SK-N-SH (cell line): Measurements from ENCODE around the gene ZNF879. TPM values are rescaled to one million over a fixed set of nuclear protein-coding genes. Genes with fewer than 3 reads are reported as not detected.

Experiments used
- CTCF ChIA-PET: fragments of 300-600, 350-600 bp; formaldehyde crosslinking; extraction: SDS; loops from one replicate; lab custom pipeline; 2021; lab: Yijun Ruan, JAX
- POLR2A ChIA-PET: fragments of 350-600 bp; sonication (Branson Sonifier 250); formaldehyde crosslinking; extraction: SDS; loops from one replicate; lab custom pipeline; 2020; ENCODE audit warnings: antibody characterized with exemption, inconsistent platforms; lab: Yijun Ruan, JAX
- DNase-seq: peaks from one replicate; pipeline ENCODE4 v3.0.0; 2012
- H2AFZ ChIP-seq: fragments of 200-600 bp; sonication (generic); 2 replicates; pipeline ENCODE4 v1.8.1; 2016; ENCODE audit warnings: antibody characterized with exemption, mild to moderate bottlenecking, low read depth
- H3F3A ChIP-seq: fragments of 200-600 bp; sonication (generic); replicated peaks from 2 replicates; pipeline ENCODE3; 2016; ENCODE audit warnings: antibody characterized with exemption, mild to moderate bottlenecking; ENCODE audit not compliant: insufficient read depth
- H3K27ac ChIP-seq, 2 experiments: fragments of 200-500 bp in 1 of 2; fragments of 200-600 bp in 1 of 2; sonication (Bioruptor generic) in 1 of 2; sonication (generic), shearing (Covaris generic) in 1 of 2; 2 replicates each; pipeline versions ENCODE4 v1.5.1 to v1.6.1; 2014 to 2016; ENCODE audit warnings: low read depth in 2 of 2, inconsistent platforms in 1 of 2, low read length in 1 of 2, mild to moderate bottlenecking in 1 of 2, mixed read lengths in 1 of 2
- H3K27me3 ChIP-seq: fragments of 200-600 bp; sonication (generic), shearing (Covaris generic); 2 replicates; pipeline ENCODE4 v1.6.1; 2016; ENCODE audit warnings: mixed run types; ENCODE audit not compliant: insufficient read depth
- H3K36me3 ChIP-seq, 2 experiments: fragments of 200-500 bp in 1 of 2; fragments of 200-600 bp in 1 of 2; sonication (Bioruptor generic) in 1 of 2; sonication (generic) in 1 of 2; replicated peaks in 1 of 2; 2 replicates each; pipeline versions ENCODE3 to v1.5.1; 2014 to 2016; ENCODE audit warnings: low read length in 1 of 2, mild to moderate bottlenecking in 1 of 2; ENCODE audit not compliant: insufficient read depth in 2 of 2, control insufficient read depth in 1 of 2
- H3K4me1 ChIP-seq, 2 experiments: fragments of 200-500 bp in 1 of 2; fragments of 200-600 bp in 1 of 2; sonication (Bioruptor generic) in 1 of 2; sonication (generic), shearing (Covaris generic) in 1 of 2; 2 replicates each; pipeline versions ENCODE4 v1.5.1 to v1.6.1; 2014 to 2016; ENCODE audit warnings: low read depth in 1 of 2, low read length in 1 of 2, mixed run types in 1 of 2; ENCODE audit not compliant: insufficient read depth in 2 of 2, control insufficient read depth in 1 of 2
- H3K4me2 ChIP-seq: fragments of 200-600 bp; sonication (generic), shearing (Covaris generic); 2 replicates; pipeline ENCODE4 v1.6.1; 2017; ENCODE audit warnings: mixed run types
- H3K4me3 ChIP-seq, 2 experiments: fragments of 200-500 bp in 1 of 2; fragments of 200-600 bp in 1 of 2; sonication (Bioruptor generic) in 1 of 2; sonication (generic), shearing (Covaris generic) in 1 of 2; 2 replicates each; pipeline versions ENCODE4 v1.5.1 to v1.8.1; 2014 to 2016; ENCODE audit warnings: low read depth in 2 of 2, inconsistent platforms in 1 of 2, low read length in 1 of 2, mild to moderate bottlenecking in 1 of 2, mixed read lengths in 1 of 2, moderate library complexity in 1 of 2
- H3K79me2 ChIP-seq: fragments of 200-600 bp; sonication (generic); 2 replicates; pipeline ENCODE4 v1.8.1; 2017; ENCODE audit warnings: mild to moderate bottlenecking; ENCODE audit not compliant: insufficient read depth
- H3K9ac ChIP-seq: fragments of 200-600 bp; sonication (generic); 2 replicates; pipeline ENCODE4 v1.6.1; 2017; ENCODE audit warnings: mixed run types
- H3K9me2 ChIP-seq: fragments of 200-600 bp; sonication (generic); 2 replicates; pipeline ENCODE4 v1.6.1; 2017; ENCODE audit warnings: mixed run types
- H3K9me3 ChIP-seq: fragments of 200-600 bp; sonication (generic); 2 replicates; pipeline ENCODE4 v1.6.1; 2017; ENCODE audit warnings: mixed run types, mild to moderate bottlenecking, moderate library complexity
- H4K20me1 ChIP-seq: fragments of 200-600 bp; sonication (generic); 2 replicates; pipeline ENCODE4 v1.6.1; 2017; ENCODE audit warnings: mild to moderate bottlenecking, mixed run types; ENCODE audit not compliant: insufficient read depth
- CHD2 ChIP-seq: fragments of 150-350 bp; IDR thresholded peaks from 2 replicates; pipeline ENCODE4 v1.6.1; 2018; ENCODE audit warnings: low read length; ENCODE audit not compliant: partially characterized antibody
- ELF1 ChIP-seq: IDR thresholded peaks from 2 replicates; pipeline ENCODE4 v1.4.0; 2012
- FOXJ3 ChIP-seq: sonication (generic); formaldehyde crosslinking; IDR thresholded peaks from 2 replicates; pipeline ENCODE4 v1.5.1; 2020; ENCODE audit warnings: mild to moderate bottlenecking, missing genetic modification reagents
- FOXM1 ChIP-seq: IDR thresholded peaks from 2 replicates; pipeline ENCODE4 v1.4.0; 2012; ENCODE audit warnings: low read depth, mild to moderate bottlenecking
- GATA2 ChIP-seq: sonication (generic); formaldehyde crosslinking; IDR thresholded peaks from 2 replicates; pipeline ENCODE4 v1.5.0; 2020; ENCODE audit warnings: mild to moderate bottlenecking, missing genetic modification reagents
- MXI1 ChIP-seq: IDR thresholded peaks from 2 replicates; pipeline ENCODE4 v1.6.1; 2012; ENCODE audit warnings: mild to moderate bottlenecking, low read depth, low read length, improper control_type of control experiment
- NFIC ChIP-seq: IDR thresholded peaks from 2 replicates; pipeline ENCODE4 v1.4.0; 2012; ENCODE audit warnings: borderline replicate concordance
- NRF1 ChIP-seq: IDR thresholded peaks from 2 replicates; pipeline ENCODE4 v1.6.1; 2012; ENCODE audit warnings: low read depth, mild to moderate bottlenecking, low read length
- POLR2AphosphoS5 ChIP-seq: IDR thresholded peaks from 2 replicates; pipeline ENCODE4 v1.6.1; 2012; ENCODE audit warnings: low read depth, low read length
- RCOR1 ChIP-seq: fragments of 150-350 bp; IDR thresholded peaks from 2 replicates; pipeline ENCODE4 v1.6.1; 2017; ENCODE audit warnings: antibody characterized with exemption, low read length
- RFX5 ChIP-seq: IDR thresholded peaks from 2 replicates; pipeline ENCODE4 v1.6.1; 2012; ENCODE audit warnings: mild to moderate bottlenecking, improper control_type of control experiment, low read length
- RXRA ChIP-seq: IDR thresholded peaks from 2 replicates; pipeline ENCODE4 v1.4.0; 2012; ENCODE audit warnings: low read depth, mild to moderate bottlenecking, borderline replicate concordance
- SIN3A ChIP-seq: IDR thresholded peaks from 2 replicates; pipeline ENCODE4 v1.6.1; 2012; ENCODE audit warnings: low read depth, mild to moderate bottlenecking, low read length, moderate library complexity, borderline replicate concordance
- TAF1 ChIP-seq: IDR thresholded peaks from 2 replicates; pipeline ENCODE4 v1.6.1; 2012; ENCODE audit warnings: low read depth, mild to moderate bottlenecking, low read length, moderate library complexity, borderline replicate concordance
- YY1 ChIP-seq: IDR thresholded peaks from 2 replicates; pipeline ENCODE4 v1.4.0; 2012; ENCODE audit warnings: low read depth, mild to moderate bottlenecking
- WGBS: methylation state at CpG from one replicate; pipeline ENCODE4 v1.1.6; 2017; ENCODE audit warnings: low lambda C conversion rate; 5-methylcytosine and 5-hydroxymethylcytosine counted together
- polyA plus RNA-seq, 3 experiments: library from polyadenylated mRNA; depleted of rRNA; stranded (reverse); fragments of >200 nt; gene quantifications; 2 replicates each; pipeline ENCODE4 v1.2.3, GENCODE V29; 2012
- TF ChIP-seq, protein P1 (sequence below): IDR thresholded peaks from 2 replicates; pipeline ENCODE4 v1.4.0; 2012; ENCODE audit warnings: low read depth
- TF ChIP-seq, protein P2 (sequence below): IDR thresholded peaks from 2 replicates; pipeline ENCODE4; 2012
- TF ChIP-seq, protein P3 (sequence below): IDR thresholded peaks from 2 replicates; pipeline ENCODE4 v1.4.0; 2012; ENCODE audit warnings: low read depth, borderline replicate concordance

ZNF879 gene
- 0.44 and 0.93 TPM in 2 replicates for polyA plus RNA-seq (2012; rRNA removed)
- 0.41 and 0.77 TPM in 2 replicates for polyA plus RNA-seq (2012; cell fraction: cytosol; rRNA removed)
- polyA plus RNA-seq (2012; cell fraction: nucleus; rRNA removed), result 2.2 and 2.3 TPM in 2 replicates

DNA sequence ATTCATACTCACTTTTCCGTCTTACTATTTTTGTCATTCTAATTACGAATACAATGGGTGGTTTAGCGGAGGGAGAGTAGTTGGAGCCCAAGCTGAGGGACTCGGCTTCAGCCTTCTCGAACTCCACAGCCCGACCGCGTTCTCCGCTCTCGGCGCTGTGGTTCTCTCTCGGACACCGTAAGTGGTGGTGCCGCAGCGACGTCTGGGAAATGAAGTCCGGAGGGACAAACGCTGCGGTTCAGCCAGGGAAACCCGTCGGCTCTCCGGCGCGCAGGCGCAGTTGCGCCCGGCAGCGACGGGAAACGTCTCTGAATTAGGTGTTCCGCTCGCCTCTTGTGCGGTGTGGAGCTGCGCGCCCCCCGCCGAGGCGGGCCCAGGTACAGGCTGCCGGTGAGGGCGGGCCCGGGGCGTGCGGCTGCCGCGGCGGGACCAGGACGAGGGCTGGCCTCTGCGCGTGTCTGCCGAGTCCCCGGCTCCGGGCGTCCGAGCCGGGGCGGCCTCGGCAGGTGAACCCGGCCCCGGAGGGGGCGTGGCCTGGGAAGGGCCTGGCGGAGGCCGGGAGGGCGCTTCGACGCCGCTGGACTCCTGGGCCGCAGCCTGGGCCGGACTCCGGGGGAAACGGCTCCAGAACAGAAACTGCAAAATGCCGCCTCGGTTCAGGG, at the start of gene ZNF879:
TSS of gene ZNF879 (plus strand) at position 277 of the 662 bp plus-strand sequence. CDS start 1,201 bp downstream, outside the sequence.
- no peaks in the 10 kb centered on the region; the same call in 1 of the 2 replicates for H3K9me3 ChIP-seq
- 5% methylated on average over 35 of the region's 72 CpGs for WGBS
- POLR2A ChIA-PET, result interaction anchor here (0.5 to 1.0 kb wide), 3 partner anchors 37 to 128 kb away, joined by 3 to 4 read pairs (median 4); partner anchors contain the start of genes ZFP2 and ZNF354C

GRCh38 chr5:178981381-178981780, 42.2 kb upstream of the ZNF879 start:
- TF ChIP-seq GATA2 (CRISPR knock-in tag), result no peak
- TF ChIP-seq RFX5, result no peak
- no peak for TF ChIP-seq FOXM1
- no peak for TF ChIP-seq POLR2AphosphoS5
- no peak for TF ChIP-seq RXRA
- no peak for TF ChIP-seq RCOR1
- TF ChIP-seq ELF1, result no peak
- no peak for TF ChIP-seq SIN3A
- TF ChIP-seq, protein P1, sequence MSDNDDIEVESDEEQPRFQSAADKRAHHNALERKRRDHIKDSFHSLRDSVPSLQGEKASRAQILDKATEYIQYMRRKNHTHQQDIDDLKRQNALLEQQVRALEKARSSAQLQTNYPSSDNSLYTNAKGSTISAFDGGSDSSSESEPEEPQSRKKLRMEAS, result no peak
- TF ChIP-seq YY1, result no peak
- no peaks in the 10 kb centered on the region for H3K27me3 ChIP-seq

More for the DNA sequence above, at the start of gene ZNF879:
- peaks cover 19 to 21% of the 10 kb centered on the region in 2 experiments for H3K36me3 ChIP-seq
- CTCF ChIA-PET, result interaction anchor here (0.7 to 1.5 kb wide), 2 partner anchors 28 to 206 kb away, joined by 3 to 4 read pairs; no protein-coding TSS in a partner anchor
- TF ChIP-seq NFIC, result no peak
- TF ChIP-seq CHD2, result peak; percentile 86
- TF ChIP-seq RCOR1, result 0 out of 2 replicates have a peak, but pooled peaks have one; percentile 28
- TF ChIP-seq POLR2AphosphoS5, result no peak
- TF ChIP-seq, protein P2, sequence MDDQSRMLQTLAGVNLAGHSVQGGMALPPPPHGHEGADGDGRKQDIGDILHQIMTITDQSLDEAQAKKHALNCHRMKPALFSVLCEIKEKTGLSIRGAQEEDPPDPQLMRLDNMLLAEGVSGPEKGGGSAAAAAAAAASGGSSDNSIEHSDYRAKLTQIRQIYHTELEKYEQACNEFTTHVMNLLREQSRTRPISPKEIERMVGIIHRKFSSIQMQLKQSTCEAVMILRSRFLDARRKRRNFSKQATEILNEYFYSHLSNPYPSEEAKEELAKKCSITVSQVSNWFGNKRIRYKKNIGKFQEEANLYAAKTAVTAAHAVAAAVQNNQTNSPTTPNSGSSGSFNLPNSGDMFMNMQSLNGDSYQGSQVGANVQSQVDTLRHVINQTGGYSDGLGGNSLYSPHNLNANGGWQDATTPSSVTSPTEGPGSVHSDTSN, result 0 out of 2 replicates have a peak, but pooled peaks have one; percentile 16
- TF ChIP-seq, protein P1, result peak; percentile 40; the same call in 1 of the 2 replicates
- TF ChIP-seq NRF1, result peak; percentile 72
- TF ChIP-seq MXI1, result 0 out of 2 replicates have a peak, but pooled peaks have one; percentile 19
- TF ChIP-seq, protein P3, sequence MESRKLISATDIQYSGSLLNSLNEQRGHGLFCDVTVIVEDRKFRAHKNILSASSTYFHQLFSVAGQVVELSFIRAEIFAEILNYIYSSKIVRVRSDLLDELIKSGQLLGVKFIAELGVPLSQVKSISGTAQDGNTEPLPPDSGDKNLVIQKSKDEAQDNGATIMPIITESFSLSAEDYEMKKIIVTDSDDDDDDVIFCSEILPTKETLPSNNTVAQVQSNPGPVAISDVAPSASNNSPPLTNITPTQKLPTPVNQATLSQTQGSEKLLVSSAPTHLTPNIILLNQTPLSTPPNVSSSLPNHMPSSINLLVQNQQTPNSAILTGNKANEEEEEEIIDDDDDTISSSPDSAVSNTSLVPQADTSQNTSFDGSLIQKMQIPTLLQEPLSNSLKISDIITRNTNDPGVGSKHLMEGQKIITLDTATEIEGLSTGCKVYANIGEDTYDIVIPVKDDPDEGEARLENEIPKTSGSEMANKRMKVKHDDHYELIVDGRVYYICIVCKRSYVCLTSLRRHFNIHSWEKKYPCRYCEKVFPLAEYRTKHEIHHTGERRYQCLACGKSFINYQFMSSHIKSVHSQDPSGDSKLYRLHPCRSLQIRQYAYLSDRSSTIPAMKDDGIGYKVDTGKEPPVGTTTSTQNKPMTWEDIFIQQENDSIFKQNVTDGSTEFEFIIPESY, result peak; percentile 32; the same call in 1 of the 2 replicates
- peak; percentile 6; the same call in 1 of the 2 replicates for TF ChIP-seq TAF1
- TF ChIP-seq ELF1, result peak; percentile 79
- no peak for TF ChIP-seq FOXJ3
- H2AFZ ChIP-seq, result peak within 1 kb of the TSS; percentile 98
- H3K4me3 ChIP-seq, result peak within 1 kb of the TSS; percentile 71 to 75
- H3F3A ChIP-seq, result no peaks in the 10 kb centered on the region
- H3K4me1 ChIP-seq, result peaks cover 0 to 4% of the 10 kb centered on the region in 2 experiments; a peak in 1 of 4 replicates
- no peaks in the 10 kb centered on the region for H3K27me3 ChIP-seq
- peak within 1 kb of the TSS; percentile 71 for H3K4me2 ChIP-seq
- H3K27ac ChIP-seq, result peak within 1 kb of the TSS; percentile 28 to 85; a peak in 3 of 4 replicates
- no peaks in the 10 kb centered on the region for H4K20me1 ChIP-seq
- peak within 1 kb of the TSS; percentile 52; the same call in 1 of the 2 replicates for H3K9ac ChIP-seq
- no peaks in the 10 kb centered on the region for H3K79me2 ChIP-seq
- no peaks in the 10 kb centered on the region for H3K9me2 ChIP-seq
- peak; percentile 94 for DNase-seq

More at GRCh38 chr5:178981381-178981780, 42.2 kb upstream of the ZNF879 start:
- Histone ChIP-seq H2AFZ (no peak overlapping the region), H3K9ac (no peak overlapping the region), H3K4me1 (no peaks in the 10 kb centered on the region), H3F3A (no peaks in the 10 kb centered on the region), H3K4me3 (no peak overlapping the region; a peak in 1 of 4 replicates), H3K9me2 (no peaks in the 10 kb centered on the region), H3K36me3 (no peaks in the 10 kb centered on the region), H4K20me1 (no peaks in the 10 kb centered on the region), H3K27ac (no peak overlapping the region), H3K4me2 (no peak overlapping the region), H3K9me3 (no peaks in the 10 kb centered on the region), H3K79me2 (no peaks in the 10 kb centered on the region)
- WGBS, result 45% methylated on average over 9 of the region's 15 CpGs
- ChIA-PET CTCF (no interaction called here), POLR2A (no interaction called here)
- no peak for DNase-seq
